Astrocyte of the spinal cord (primary cell): ENCODE results near the gene ZNF358.

Source experiments
- DNase-seq: peaks from one replicate; pipeline ENCODE4 v3.0.0; 2011; ENCODE audit warnings: low read depth, low spot score
- H3K4me3 ChIP-seq: 2 replicates; pipeline ENCODE4 v1.5.1; 2011; ENCODE audit warnings: low read depth, mild to moderate bottlenecking, low read length, moderate library complexity
- CTCF ChIP-seq: IDR thresholded peaks from 2 replicates; pipeline ENCODE4 v1.5.1; 2012; ENCODE audit warnings: low read depth, mild to moderate bottlenecking, low read length, inconsistent platforms
- in situ Hi-C: cut with HindIII; loops from 2 replicates; pipeline ENCODE4 v1.10.0; 2017; ENCODE audit warnings: low sequenced_read_pairs

ZNF358 gene

GRCh38 chr19:7516333-7516732, 430 bp downstream of the ZNF358 start:
- H3K4me3 ChIP-seq = peak overlapping the region; percentile 78
- TF ChIP-seq CTCF = no peak
- no peak for DNase-seq
- in situ Hi-C loops = no loop called here

GRCh38 chr19:7516878-7517277, 975 bp downstream of the ZNF358 start:
- in situ Hi-C loops = no loop called here
- no peak for TF ChIP-seq CTCF
- peak overlapping the region; percentile 78 for H3K4me3 ChIP-seq
- DNase-seq = no peak

- no peak for TF ChIP-seq CTCF
- H3K4me3 ChIP-seq = no peak overlapping the region
- DNase-seq = no peak
- in situ Hi-C loops = no loop called here
Observed at GRCh38 chr19:7519361-7520130, 3.6 kb downstream of the ZNF358 start.

- in situ Hi-C loops = no loop called here
- DNase-seq = no peak
- H3K4me3 ChIP-seq = no peak overlapping the region
- TF ChIP-seq CTCF = no peak
Observed at GRCh38 chr19:7520131-7521051, 4.5 kb downstream of the ZNF358 start.

- DNase-seq = no peak
- peak overlapping the region; percentile 79 for H3K4me3 ChIP-seq
- no peak for TF ChIP-seq CTCF
- in situ Hi-C loops = no loop called here
Observed at GRCh38 chr19:7521551-7522071, 5.7 kb downstream of the ZNF358 start.

GRCh38 chr19:7522072-7522922, 6.4 kb downstream of the ZNF358 start, which contains the start of gene MCOLN1:
TSS of gene MCOLN1 (plus strand) at chr19:7522624. CDS start at chr19:7522751, 127 bp downstream.
- TF ChIP-seq CTCF = no peak
- H3K4me3 ChIP-seq = peak within 1 kb of the TSS; percentile 79
- in situ Hi-C loops = no loop called here
- peak; percentile 96 for DNase-seq
